NCI-H1417 (cell line): Measurements from ENCODE around the gene SNCAIP.

Experiments
- DNase-seq, 3 experiments: peaks; one replicate each; lab custom pipeline; 2025; lab: John Stamatoyannopoulos, UW

Gene SNCAIP

DNA sequence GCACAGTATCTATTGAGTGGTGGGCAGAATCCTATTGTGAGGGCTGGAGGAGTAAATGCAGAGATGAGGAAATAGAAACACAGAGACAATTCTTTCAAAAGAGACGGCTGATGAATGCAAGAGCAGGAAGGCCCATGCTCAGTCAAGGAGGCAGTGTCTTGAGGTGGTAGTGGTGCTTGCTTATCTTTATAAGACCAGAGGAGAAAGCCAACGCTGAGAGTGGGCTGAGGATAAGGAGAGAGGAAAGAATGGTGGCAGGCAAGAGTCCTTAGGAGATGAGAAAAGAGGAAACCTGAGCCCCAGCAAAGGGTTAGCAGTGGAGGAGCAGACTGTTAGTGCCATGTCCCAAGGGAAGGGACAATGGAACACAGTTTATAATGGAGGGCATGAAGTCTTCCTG is 86.0 kb downstream of the SNCAIP start:
- DNase-seq: peak in 1 of 3 experiments; percentile 3

DNA sequence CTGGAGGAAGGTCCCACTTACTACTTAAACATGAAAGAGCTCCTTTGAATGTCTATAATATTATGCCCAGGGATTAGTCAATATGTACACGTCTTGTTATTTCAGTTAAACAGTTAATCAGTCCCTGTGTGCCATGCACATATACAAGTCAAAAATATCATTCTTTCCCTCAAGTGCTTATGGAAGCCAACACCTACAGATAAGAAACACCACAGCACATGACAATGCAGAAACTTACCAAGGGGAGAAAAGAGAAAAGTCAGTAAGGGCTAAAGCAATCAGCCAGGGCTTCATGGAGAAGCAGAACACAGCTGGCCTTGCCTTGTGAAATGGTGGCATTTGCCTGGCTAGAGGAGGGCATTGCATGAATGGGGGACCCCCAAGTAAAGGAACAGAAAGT is 88.3 kb downstream of the SNCAIP start:
- no peak for DNase-seq

DNA sequence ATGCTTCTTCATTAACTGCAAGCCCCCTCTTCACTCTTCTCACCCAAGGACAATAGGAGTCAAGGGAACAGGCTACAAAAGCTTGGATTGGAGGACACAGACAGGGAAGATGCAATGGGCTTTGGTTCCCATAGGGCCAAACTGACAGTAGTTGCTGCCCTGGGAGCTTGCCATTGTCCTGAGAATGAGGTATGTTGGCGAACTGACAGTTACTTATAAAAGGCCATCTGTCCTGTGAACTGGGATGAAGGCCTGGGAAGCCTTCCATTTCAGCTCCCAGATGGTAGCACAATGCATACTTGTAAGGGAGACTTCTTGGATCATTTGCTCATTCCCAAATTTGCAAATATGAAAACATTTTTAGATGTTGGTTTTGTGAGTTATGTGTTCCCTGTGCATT is 88.9 kb downstream of the SNCAIP start:
- no peak for DNase-seq

DNA sequence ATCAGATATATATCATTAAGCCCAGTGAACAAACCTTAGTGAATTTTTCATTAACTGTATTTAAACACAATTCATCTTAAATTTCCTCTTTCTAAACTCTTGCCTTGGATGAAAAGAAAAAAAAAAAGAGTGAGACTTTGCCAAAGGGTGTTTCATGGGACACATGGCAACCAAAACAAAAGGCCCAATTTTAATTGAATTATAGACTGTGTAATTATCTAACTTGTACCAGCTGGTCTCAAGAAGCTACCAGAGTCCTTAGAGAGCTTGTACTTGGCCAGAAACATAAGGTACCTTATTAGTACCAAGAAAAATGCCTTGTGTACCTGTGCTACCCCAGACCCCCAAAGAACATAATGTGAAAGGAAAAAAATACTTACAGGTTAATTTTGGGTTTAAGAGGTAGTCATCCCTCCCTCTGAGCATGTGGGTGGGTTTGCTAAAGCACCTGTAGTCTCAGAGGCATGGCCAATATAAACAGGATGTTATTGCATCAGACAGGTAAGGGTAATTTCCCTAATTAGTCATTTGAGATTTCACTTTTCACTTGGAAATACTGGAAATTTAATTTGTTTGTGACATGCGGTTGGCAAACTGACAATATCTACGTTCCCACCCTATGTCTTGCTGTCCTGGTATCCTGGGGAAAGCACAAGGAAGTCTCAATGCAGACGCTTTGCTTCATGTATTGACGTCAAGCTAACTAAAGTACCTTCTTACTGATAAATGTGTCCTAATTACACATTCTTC is 90.1 kb downstream of the SNCAIP start:
- DNase-seq: peak in 2 of 3 experiments; percentile 29 to 65

DNA sequence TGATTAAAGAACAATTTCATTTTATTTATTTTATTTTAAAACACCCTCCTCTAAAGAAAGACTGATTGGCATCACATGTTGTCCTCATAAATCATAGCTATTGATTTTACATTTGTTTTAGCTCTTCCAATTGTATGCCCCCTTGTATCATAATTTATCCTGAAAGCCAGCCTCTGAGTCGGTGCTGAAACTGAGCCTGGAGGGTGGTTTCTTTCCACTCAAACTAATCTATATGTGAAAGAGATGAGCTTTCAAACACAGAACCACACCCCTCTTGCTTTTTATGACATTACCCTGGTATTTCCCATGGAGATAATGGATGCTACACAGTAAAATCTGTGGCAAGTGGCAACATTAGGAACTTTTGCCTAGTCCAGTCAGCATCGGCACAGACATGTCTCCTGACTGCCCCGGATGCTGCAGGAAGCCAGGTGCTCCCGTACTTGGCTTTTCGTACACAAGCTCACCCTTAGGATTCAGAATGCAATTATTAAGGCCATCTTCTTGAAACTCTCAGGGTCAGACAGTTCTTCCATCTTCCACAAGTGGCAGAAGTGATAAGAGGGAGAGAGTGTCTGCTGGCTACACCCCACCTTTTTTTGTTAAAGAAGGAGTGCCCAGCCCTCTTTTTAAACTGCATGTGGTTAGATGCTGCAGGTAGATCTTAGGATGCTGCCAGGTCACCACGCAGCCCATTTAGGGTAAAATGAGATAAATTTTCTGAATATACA is 91.1 kb downstream of the SNCAIP start:
- peak; percentile 8 to 58 (median 56) for DNase-seq

DNA sequence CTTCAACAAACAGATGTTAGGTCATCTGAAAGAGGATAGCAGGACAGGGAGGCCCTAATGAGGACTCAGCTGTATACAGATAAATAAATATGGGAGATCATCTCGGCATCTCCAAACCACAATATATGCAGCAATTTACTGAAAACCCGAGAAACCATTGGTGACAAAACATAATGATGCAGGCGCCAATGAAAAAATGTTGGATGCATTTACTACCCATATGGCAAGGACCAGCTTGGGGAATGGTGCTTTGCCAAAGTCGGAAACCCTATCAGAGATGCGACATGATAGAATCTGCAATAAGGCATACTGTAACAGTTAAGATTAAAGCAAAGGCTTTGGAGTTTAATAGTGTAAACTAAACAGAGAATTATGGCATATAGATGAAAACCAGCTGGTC is 92.0 kb downstream of the SNCAIP start:
- no peak for DNase-seq

DNA sequence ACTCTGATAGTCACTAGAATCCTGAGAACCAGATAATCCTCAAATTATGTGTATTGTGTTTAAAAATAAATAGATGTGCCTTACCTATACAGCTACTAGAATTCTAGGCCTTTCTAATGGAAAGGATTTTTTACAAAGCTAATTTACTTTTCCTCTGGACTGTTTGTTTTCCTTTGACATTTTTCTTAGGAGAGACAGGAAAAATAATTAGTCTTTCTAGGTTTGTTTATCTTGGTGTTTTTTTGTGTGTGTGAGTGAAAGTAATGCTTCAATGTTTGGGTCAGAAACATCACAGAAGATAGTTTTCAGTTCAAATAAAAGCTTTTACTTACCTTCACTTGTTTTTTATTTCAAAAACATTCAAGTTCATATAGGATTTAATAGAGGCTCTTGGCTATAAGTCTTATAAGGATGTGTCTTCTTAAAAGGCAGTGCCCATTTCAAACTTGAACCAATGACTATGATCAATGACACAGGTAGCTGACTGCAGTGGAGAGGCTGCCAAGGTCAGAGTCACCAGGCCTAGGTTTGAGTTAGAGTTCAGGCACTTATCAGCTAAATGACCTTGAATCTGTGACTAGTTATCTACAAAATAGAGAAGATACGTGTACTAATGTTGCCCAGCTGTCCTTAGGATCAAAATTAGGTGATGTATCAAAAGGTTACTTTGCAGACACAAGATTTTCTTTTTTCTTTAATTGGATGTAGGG is 92.8 kb downstream of the SNCAIP start:
- no peak for DNase-seq

DNA sequence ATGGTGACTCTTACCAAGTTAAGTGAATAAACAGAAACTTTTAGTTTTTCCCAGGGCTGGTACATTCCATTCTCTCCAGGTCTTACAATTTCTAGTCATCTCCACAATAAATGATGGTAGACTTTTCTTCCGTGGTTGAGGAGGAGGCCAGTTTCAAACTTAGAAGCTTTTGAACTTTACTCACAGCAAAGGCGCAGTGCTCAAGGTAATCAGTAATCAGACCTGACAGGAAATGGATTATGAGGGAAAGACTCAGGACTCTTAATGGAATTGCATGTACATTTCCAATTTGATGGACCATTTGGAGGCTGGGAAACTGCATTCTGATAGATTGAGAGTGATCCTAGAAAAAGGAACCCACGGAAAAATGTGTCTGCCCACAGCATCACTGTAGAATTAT is 93.7 kb downstream of the SNCAIP start:
- DNase-seq: no peak

DNA sequence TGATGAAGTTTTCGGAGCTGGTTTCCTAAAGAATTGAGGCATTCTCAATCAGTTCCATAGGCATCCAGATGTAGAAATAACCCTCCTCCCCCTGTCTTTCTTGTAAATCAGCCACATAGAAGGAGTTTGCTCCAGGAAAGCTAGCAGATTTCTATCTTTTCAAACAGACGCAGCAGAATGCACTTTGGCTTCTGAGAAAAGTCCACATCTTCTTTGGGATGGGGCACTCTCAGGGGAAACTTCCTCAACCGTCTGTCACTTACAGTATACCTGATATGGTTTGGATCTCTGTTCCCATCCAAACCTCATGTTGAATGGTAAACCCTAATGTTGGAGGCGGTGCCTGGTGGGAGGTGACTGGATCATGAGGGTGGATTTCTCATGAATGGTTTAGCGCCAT is 94.1 kb downstream of the SNCAIP start:
- DNase-seq: no peak

DNA sequence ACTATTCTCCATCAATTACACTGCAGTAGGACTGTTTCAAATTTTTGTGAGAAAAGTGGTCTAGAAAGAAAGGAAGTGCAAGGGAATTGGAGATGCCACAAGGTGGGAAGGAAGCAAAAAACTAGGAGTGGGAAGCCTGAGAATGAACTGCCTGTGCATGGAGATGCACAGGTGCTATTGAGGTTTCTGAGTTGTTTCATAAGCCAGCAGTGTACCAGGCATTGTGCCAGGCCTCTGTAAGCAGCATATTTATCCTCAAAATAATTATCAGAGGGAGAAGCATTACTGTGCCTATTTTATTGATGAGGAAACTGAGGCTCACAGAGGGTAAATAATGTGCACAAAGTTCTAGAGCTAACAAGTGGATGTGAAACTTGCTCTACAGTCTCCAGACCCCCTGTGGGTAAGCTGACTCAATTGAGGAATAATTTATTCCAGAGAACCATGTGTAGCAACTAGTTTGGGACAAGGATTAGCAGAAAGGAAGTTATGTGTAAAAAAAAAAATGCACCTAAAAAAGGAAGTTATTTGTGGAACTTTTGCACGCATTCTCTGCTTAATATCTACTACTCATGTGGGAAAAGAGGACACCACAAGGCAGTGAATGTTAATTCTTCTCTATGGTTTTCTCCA is 96.7 kb downstream of the SNCAIP start:
- DNase-seq: no peak

DNA sequence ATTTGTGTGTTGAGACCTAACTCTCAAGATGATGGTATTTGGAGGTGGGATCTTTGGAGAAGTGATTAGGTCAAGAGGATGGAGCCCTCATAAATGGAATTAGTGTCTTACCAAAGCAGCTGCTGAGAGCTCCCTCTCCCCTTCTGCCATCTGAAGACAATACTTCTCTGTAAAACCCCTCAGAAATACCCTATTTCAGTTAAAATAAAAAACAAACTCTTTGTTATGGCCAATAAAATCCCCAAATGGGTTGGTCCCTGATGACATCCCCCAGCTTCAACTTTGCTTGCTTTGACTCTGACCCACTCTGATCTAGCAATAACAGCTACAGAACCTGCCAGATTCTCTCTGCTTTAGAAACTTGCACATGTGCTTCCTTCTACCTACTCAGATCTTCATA is 100.9 kb downstream of the SNCAIP start:
- DNase-seq: no peak

DNA sequence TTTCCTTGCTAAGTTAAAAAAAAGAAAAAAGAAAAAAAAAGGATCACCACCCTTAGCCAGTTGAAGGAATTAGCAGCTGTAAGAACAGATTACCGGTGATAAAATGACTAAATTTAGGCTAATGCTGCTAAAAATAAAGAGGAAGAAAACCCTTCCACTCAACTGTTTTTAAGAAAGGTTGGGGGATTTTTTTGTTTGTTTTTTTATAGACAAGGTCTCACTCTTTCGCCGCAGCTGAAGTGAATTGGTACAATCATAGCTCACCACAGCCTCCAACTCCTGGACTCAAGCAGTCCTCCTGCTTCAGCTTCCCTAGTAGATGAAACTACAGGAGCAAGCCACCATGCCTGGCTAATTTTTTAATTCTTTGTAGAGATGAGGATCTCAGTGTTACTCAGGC is 101.7 kb downstream of the SNCAIP start:
- no peak for DNase-seq

DNA sequence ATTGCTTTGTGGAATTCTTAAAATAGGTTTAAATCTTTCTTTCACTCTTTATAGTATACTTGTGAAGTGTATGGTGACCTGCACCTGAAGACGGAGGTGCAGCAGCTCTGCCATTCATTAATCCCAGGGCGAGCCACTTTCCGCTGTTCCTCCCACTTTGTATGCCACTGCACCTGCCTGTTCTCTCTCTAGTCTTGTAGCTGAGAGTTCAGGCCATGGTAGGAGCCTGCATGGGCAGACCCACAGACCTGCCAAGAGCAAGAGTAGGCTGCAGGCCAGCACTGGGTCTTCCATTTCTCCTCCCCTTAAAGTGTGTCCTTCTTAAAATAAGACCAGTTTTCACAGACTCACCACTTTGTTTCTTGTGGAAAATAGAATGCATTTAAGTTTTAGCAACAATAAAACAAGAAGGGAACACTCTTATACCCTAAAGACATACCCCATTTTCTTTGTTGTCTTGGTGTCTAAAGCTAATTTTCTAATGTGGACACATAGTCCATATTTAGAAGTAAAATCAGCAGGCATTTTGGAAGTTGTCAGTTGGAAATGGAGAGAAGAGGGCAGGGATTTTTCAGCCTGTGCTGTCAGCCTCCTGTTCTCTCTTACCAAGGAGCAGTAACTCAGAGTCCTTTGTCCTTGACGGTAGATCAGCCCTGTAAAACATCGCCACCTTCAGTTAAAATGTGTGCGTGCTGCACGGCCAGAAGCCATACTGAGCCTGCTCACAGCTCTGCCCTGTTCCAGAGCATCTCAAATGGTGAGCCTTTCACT is 103.2 kb downstream of the SNCAIP start:
- peak; percentile 54 to 77 (median 67) for DNase-seq

DNA sequence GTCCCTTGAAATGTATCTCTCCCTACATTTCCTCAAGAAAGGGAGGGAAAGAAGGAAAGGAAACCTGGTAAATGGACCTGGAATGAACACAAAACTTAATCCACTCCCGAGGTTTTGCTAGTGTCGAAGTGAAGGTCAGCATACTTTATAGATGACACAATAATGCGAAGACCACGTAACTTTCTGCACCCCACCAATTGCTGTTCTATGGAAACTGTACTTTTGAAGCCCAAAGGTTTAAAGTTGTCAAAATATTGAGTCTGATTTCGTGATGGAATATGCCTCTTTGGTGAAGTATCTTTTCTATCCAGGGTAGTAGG is 103.7 kb downstream of the SNCAIP start:
- no peak for DNase-seq

DNA sequence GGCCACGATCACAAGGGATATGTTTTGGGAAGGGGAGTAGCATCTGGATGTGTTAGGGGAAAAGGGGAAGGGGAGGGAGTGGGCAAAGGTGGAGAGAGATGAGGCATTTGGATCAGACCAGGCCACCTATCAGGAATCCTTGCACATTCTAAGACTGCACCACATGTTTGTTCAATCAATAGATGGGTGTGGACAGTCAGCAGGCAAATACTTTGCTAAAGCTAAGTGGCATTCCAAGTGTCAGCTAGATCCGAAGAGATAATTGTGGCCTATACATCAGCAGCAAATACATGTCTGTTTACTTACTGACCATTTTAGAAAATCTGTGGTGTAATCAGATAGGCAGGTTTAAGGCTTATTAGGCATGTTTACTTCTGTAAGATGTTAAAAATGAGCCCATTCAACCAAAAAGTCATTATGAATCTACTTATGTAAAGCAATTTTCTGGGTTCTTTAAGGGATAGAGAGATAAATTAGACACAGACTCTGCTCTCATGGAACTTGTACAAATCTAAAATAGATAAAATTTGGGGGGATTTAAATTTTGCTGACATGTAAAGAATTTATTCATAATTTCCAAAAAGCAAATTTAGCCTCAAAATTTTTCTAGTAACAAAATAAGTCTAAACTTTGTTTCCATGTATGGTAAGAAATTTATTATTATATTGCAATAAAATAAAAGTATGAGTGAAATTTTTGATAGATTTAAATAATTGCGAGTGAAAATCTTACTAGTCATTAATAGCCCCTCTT is 107.3 kb downstream of the SNCAIP start:
- DNase-seq: peak; percentile 29 to 71 (median 30)

DNA sequence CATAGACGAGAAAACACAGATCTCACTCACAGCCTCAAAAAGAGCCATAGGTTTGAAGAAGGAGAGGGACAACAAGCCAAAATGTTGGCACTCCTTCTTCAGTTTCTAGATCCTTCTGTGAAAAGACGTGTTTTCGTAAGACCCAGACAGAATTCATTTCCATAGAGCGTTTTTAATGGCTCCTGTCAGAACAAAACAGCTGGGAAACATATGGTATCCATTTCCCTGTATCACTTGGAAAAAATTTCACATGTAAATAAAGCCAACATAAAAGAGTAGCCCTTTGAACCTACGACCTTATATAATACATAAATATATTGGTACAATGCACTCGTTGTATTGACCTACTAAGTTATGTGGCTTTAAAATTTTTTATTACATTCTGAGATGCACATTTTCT is 108.1 kb downstream of the SNCAIP start:
- DNase-seq: no peak

DNA sequence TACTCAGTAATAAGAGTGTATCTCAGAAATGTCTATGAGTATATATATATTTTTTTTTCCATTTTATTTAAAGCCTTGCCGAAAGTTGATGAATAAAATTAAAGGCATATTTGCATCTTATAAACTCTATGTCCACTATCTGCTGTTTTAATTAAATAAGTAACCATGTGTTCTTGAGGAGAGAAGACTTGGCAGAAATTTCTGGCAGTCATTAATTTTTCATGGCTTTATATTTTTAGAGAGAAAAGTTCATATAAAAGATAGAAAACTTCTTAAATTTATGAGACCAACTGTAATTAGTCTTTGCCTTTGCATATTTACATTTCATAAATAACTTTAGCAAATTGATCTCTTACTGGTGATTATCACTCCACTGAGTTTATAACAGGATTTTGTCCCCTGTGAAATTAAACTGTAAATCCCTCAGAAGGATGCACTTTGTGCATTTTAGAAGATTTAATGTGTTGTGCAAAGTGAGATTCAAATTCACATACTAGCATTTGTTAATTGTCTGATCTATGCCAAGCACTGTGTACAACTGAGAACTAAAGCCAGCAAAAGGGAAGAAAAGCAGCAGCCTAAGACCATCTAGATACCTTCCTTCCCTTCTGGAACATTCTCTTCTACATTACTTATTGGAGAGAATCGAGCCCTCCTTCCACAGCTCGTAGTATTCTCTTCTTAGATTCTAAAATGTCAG is 108.7 kb downstream of the SNCAIP start:
- DNase-seq: no peak

DNA sequence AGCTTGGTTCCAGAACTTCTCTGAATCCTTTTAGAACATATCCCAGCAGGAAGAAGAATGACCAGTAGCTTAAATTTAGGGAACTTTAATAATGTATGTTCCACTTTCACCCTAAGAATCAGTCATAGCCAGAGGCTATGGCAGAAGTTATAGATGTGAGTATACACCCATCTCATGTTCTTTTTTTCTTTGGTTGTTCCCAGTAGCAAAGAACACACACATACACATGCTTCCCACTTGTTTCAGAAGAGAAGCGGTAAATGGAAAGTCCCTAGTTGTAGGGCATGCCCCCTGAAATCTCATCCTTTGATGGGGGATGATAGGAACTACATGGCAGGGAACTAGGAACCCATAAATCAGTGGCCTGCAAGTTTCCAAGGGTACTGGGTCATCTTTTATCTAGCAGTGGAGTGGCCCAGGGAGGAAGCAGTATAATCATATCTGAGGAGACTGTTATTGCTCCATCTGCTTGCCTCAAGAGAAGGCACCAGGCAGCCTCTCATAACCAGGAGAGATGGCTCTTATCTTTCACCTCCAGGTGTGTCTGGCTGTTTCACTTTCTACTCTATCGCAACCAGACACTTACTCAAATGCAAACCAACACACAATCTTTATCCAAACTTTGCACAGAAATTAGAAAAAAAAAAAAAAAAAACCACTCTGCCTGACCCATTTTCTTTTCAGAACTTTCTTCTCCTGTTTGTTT is 109.5 kb downstream of the SNCAIP start:
- DNase-seq: peak in 1 of 3 experiments; percentile 24

DNA sequence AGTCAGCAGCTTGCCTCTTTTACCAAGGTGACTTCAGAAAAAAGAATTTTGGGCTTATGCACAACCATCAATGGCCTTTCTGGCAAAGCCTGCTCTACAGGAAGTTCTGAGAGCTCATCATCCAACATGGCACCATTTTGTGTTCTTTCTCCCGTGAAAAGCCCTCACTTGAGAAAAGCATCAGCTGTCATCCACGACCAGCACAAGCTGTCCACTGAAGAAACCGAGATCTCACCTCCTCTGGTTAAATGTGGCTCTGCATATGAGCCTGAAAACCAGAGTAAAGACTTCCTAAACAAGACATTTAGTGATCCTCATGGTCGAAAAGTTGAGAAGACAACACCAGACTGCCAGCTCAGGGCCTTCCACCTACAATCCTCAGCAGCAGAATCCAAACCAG is 111.2 kb downstream of the SNCAIP start:
- DNase-seq: no peak

DNA sequence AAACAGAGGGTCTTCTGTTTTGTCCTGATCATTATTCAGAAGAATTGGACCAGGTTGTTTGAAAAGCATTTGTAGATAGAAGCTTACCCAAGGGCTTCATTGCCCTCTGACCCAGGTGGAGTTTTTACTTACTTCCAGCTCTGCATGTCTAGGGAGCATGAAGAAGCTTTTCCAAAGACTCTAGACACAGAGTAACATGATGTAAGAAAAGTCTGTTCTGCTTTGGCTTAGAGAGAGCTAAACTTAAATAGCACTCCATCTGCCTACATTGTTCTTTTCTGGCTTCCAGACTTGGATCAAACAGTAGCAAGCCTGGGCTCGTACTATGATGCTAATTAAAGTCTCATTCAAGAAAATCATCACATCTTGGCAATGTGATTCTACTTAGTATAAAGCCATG is 112.1 kb downstream of the SNCAIP start:
- DNase-seq: no peak
